HEK293 (cell line): Measurements from ENCODE around the gene MARCHF10.

Experiments used
- CTCF ChIA-PET: fragments of 350-600 bp; formaldehyde crosslinking; extraction: SDS; loops from one replicate; lab custom pipeline; 2021; ENCODE audit warnings: antibody characterized with exemption; lab: Yijun Ruan, JAX
- POLR2A ChIA-PET: fragments of 300-600 bp; formaldehyde crosslinking; extraction: SDS; loops from one replicate; lab custom pipeline; 2020; ENCODE audit warnings: antibody characterized with exemption, inconsistent platforms; lab: Yijun Ruan, JAX
- H3K27ac ChIP-seq: fragments of 200-500 bp; sonication (Bioruptor generic); 2 replicates; pipeline ENCODE4 v1.5.1; 2014; ENCODE audit warnings: low read depth, low read length, control low read depth, inconsistent platforms; ENCODE audit errors: extremely low read depth
- H3K36me3 ChIP-seq, 2 experiments: fragments of 200-500 bp in 1 of 2; sonication (Bioruptor generic) in 1 of 2; 1 replicate in 1 of 2; 2 replicates in 1 of 2; pipeline ENCODE4 v1.5.1; 2014 to 2017; ENCODE audit warnings: inconsistent platforms in 2 of 2, low read length in 2 of 2; ENCODE audit not compliant: control insufficient read depth in 2 of 2, insufficient read depth in 1 of 2
- H3K4me1 ChIP-seq: fragments of 200-500 bp; sonication (Bioruptor generic); 2 replicates; pipeline ENCODE4 v1.5.1; 2014; ENCODE audit warnings: mild to moderate bottlenecking, low read length, inconsistent platforms; ENCODE audit not compliant: control insufficient read depth, insufficient read depth
- H3K4me3 ChIP-seq: 2 replicates; pipeline ENCODE4 v1.5.1; 2011; ENCODE audit warnings: low read depth, mild to moderate bottlenecking, control low read depth, low read length, moderate library complexity
- H3K9me3 ChIP-seq: fragments of 200-500 bp; sonication (Bioruptor generic); 2 replicates; pipeline ENCODE4 v1.5.1; 2014; ENCODE audit warnings: low read depth, low read length, inconsistent platforms; ENCODE audit not compliant: control insufficient read depth, insufficient read depth
- EGR2 ChIP-seq: fragments of 450-650 bp; formaldehyde crosslinking; IDR thresholded peaks from 2 replicates; pipeline ENCODE4 v1.5.1; 2016; ENCODE audit warnings: low read depth, missing biosample characterization, missing genetic modification characterization
- GLI2 ChIP-seq: fragments of 450-650 bp; formaldehyde crosslinking; IDR thresholded peaks from 2 replicates; pipeline ENCODE4; 2017; ENCODE audit warnings: missing biosample characterization, missing genetic modification characterization, low read depth, borderline replicate concordance
- GLIS1 ChIP-seq: fragments of 450-650 bp; formaldehyde crosslinking; IDR thresholded peaks from 2 replicates; pipeline ENCODE4 v1.5.1; 2016; ENCODE audit warnings: missing biosample characterization, missing genetic modification characterization
- GLIS2 ChIP-seq: fragments of 450-650 bp; formaldehyde crosslinking; IDR thresholded peaks from 2 replicates; pipeline ENCODE4 v1.5.1; 2016; ENCODE audit warnings: missing biosample characterization, missing genetic modification characterization
- PRDM10 ChIP-seq: fragments of 450-650 bp; formaldehyde crosslinking; IDR thresholded peaks from 2 replicates; pipeline ENCODE4 v1.5.1; 2016; ENCODE audit warnings: missing biosample characterization, missing genetic modification characterization
- SP2 ChIP-seq: fragments of 450-650 bp; formaldehyde crosslinking; IDR thresholded peaks from 2 replicates; pipeline ENCODE4 v1.5.1; 2016; ENCODE audit warnings: missing biosample characterization, missing genetic modification characterization
- SP3 ChIP-seq: fragments of 450-650 bp; formaldehyde crosslinking; IDR thresholded peaks from 2 replicates; pipeline ENCODE4 v1.5.1; 2016; ENCODE audit warnings: missing biosample characterization, missing genetic modification characterization
- SP7 ChIP-seq: fragments of 450-650 bp; formaldehyde crosslinking; IDR thresholded peaks from 2 replicates; pipeline ENCODE4 v1.5.1; 2016; ENCODE audit warnings: missing biosample characterization, missing genetic modification characterization
- YY1 ChIP-seq: fragments of 450-650 bp; formaldehyde crosslinking; IDR thresholded peaks from 2 replicates; pipeline ENCODE4 v1.5.1; 2018; ENCODE audit warnings: missing biosample characterization, missing genetic modification characterization
- ZFHX2 ChIP-seq: fragments of 450-650 bp; formaldehyde crosslinking; conservative IDR thresholded peaks from 2 replicates; pipeline ENCODE4 v1.5.1; 2016; ENCODE audit warnings: missing biosample characterization, missing genetic modification characterization
- ZFP41 ChIP-seq: fragments of 450-650 bp; formaldehyde crosslinking; IDR thresholded peaks from 2 replicates; pipeline ENCODE4 v1.5.1; 2016; ENCODE audit warnings: missing biosample characterization, missing genetic modification characterization, borderline replicate concordance
- ZNF184 ChIP-seq: fragments of 450-650 bp; IDR thresholded peaks from 2 replicates; pipeline ENCODE4 v1.5.1; 2018; ENCODE audit warnings: missing biosample characterization, mild to moderate bottlenecking, missing genetic modification characterization
- ZNF211 ChIP-seq: fragments of 450-650 bp; formaldehyde crosslinking; IDR thresholded peaks from 2 replicates; pipeline ENCODE4 v1.5.1; 2016; ENCODE audit warnings: low read depth, missing biosample characterization, missing genetic modification characterization
- ZNF324 ChIP-seq: fragments of 450-650 bp; formaldehyde crosslinking; IDR thresholded peaks from 2 replicates; pipeline ENCODE4 v1.5.1; 2016; ENCODE audit warnings: missing biosample characterization, missing genetic modification characterization
- ZNF366 ChIP-seq: fragments of 450-650 bp; formaldehyde crosslinking; conservative IDR thresholded peaks from 2 replicates; pipeline ENCODE4 v1.5.1; 2016; ENCODE audit warnings: missing biosample characterization, missing genetic modification characterization
- ZNF416 ChIP-seq: fragments of 450-650 bp; formaldehyde crosslinking; IDR thresholded peaks from 2 replicates; pipeline ENCODE4 v1.5.1; 2016; ENCODE audit warnings: missing biosample characterization, missing genetic modification characterization
- ZNF48 ChIP-seq: fragments of 450-650 bp; formaldehyde crosslinking; IDR thresholded peaks from 2 replicates; pipeline ENCODE4 v1.5.1; 2016; ENCODE audit warnings: missing biosample characterization, missing genetic modification characterization
- ZNF513 ChIP-seq: fragments of 450-650 bp; IDR thresholded peaks from 2 replicates; pipeline ENCODE4 v1.5.1; 2018; ENCODE audit warnings: missing biosample characterization, missing genetic modification characterization
- ZNF544 ChIP-seq: fragments of 450-650 bp; formaldehyde crosslinking; IDR thresholded peaks from 2 replicates; pipeline ENCODE4 v1.5.0; 2017; ENCODE audit warnings: missing biosample characterization, missing genetic modification characterization
- ZNF560 ChIP-seq: fragments of 450-650 bp; formaldehyde crosslinking; IDR thresholded peaks from 2 replicates; pipeline ENCODE4 v1.5.1; 2017; ENCODE audit warnings: missing biosample characterization, missing genetic modification characterization, borderline replicate concordance
- ZNF610 ChIP-seq: fragments of 450-650 bp; formaldehyde crosslinking; IDR thresholded peaks from 2 replicates; pipeline ENCODE4 v1.5.1; 2016; ENCODE audit warnings: missing biosample characterization, missing genetic modification characterization, borderline replicate concordance
- ZNF670 ChIP-seq: fragments of 450-650 bp; formaldehyde crosslinking; IDR thresholded peaks from 2 replicates; pipeline ENCODE4 v1.5.1; 2016; ENCODE audit warnings: missing biosample characterization, missing genetic modification characterization, low read depth
- ZNF76 ChIP-seq: fragments of 450-650 bp; formaldehyde crosslinking; IDR thresholded peaks from 2 replicates; pipeline ENCODE4; 2016; ENCODE audit warnings: low read depth, missing biosample characterization, missing genetic modification characterization, borderline replicate concordance
- ZNF791 ChIP-seq: fragments of 450-650 bp; formaldehyde crosslinking; IDR thresholded peaks from 2 replicates; pipeline ENCODE4 v1.5.1; 2016; ENCODE audit warnings: missing biosample characterization, missing genetic modification characterization
- ZNF830 ChIP-seq: fragments of 450-650 bp; IDR thresholded peaks from 2 replicates; pipeline ENCODE4 v1.5.0; 2018; ENCODE audit warnings: missing biosample characterization, missing genetic modification characterization, low read depth, mild to moderate bottlenecking, moderate library complexity
- ZNF843 ChIP-seq: fragments of 450-650 bp; formaldehyde crosslinking; IDR thresholded peaks from 2 replicates; pipeline ENCODE4 v1.5.1; 2016; ENCODE audit warnings: missing biosample characterization, missing genetic modification characterization
- TF ChIP-seq, protein P1 (sequence below): fragments of 450-650 bp; formaldehyde crosslinking; IDR thresholded peaks from 2 replicates; pipeline ENCODE4 v1.5.1; 2016; ENCODE audit warnings: missing biosample characterization, missing genetic modification characterization

MARCHF10 gene

GRCh38 chr17:62653002-62653825, 154.9 kb downstream of the MARCHF10 start (continued):
- TF ChIP-seq ZNF843 (tag by site-specific recombination) (0 out of 2 replicates have a peak, but pooled peaks have one; percentile 5), SP3 (tag by site-specific recombination) (peak; percentile 75), EGR2 (peak; percentile 84), GLIS1 (peak; percentile 26), SP2 (tag by site-specific recombination) (peak; percentile 66), ZNF610 (tag by site-specific recombination) (0 out of 2 replicates have a peak, but pooled peaks have one; percentile 22), ZNF560 (tag by site-specific recombination) (no peak), ZNF324 (no peak), ZNF544 (tag by site-specific recombination) (no peak), GLIS2 (tag by site-specific recombination) (peak; percentile 56), ZFHX2 (tag by site-specific recombination) (peak; percentile 88), ZNF366 (tag by site-specific recombination) (peak; percentile 36; the same call in 1 of the 2 replicates), ZNF513 (0 out of 2 replicates have a peak, but pooled peaks have one; percentile 8)
- TF ChIP-seq, protein P1, sequence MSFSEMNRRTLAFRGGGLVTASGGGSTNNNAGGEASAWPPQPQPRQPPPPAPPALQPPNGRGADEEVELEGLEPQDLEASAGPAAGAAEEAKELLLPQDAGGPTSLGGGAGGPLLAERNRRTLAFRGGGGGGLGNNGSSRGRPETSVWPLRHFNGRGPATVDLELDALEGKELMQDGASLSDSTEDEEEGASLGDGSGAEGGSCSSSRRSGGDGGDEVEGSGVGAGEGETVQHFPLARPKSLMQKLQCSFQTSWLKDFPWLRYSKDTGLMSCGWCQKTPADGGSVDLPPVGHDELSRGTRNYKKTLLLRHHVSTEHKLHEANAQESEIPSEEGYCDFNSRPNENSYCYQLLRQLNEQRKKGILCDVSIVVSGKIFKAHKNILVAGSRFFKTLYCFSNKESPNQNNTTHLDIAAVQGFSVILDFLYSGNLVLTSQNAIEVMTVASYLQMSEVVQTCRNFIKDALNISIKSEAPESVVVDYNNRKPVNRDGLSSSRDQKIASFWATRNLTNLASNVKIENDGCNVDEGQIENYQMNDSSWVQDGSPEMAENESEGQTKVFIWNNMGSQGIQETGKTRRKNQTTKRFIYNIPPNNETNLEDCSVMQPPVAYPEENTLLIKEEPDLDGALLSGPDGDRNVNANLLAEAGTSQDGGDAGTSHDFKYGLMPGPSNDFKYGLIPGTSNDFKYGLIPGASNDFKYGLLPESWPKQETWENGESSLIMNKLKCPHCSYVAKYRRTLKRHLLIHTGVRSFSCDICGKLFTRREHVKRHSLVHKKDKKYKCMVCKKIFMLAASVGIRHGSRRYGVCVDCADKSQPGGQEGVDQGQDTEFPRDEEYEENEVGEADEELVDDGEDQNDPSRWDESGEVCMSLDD (tag by site-specific recombination), result peak; percentile 2; the same call in 1 of the 2 replicates

GRCh38 chr17:62652251-62653001, 155.7 kb downstream of the MARCHF10 start:
- Histone ChIP-seq H3K36me3 (peaks cover 0 to 9% of the 10 kb centered on the region in 2 experiments; a peak in 1 of 3 replicates), H3K27ac (peak overlapping the region; percentile 84), H3K4me1 (peaks cover 9% of the 10 kb centered on the region), H3K9me3 (no peaks in the 10 kb centered on the region), H3K4me3 (peak overlapping the region; percentile 27)
- ChIA-PET CTCF (no interaction called here), POLR2A (interaction anchor here (0.6 to 1.0 kb wide), 2 partner anchors 22 to 801 kb away, joined by 3 read pairs; no protein-coding TSS in a partner anchor)
- TF ChIP-seq ZNF366 (tag by site-specific recombination), result no peak
- TF ChIP-seq ZFP41 (tag by site-specific recombination), result no peak
- no peak for TF ChIP-seq ZNF76 (tag by site-specific recombination)
- no peak for TF ChIP-seq ZNF830
- no peak for TF ChIP-seq GLI2
- no peak for TF ChIP-seq ZNF416 (tag by site-specific recombination)
- TF ChIP-seq ZNF48, result no peak
- no peak for TF ChIP-seq ZNF184
- TF ChIP-seq SP7 (tag by site-specific recombination), result peak; percentile 37; the same call in 1 of the 2 replicates
- TF ChIP-seq ZNF211 (tag by site-specific recombination), result no peak
- peak; percentile 35; the same call in 1 of the 2 replicates for TF ChIP-seq SP2 (tag by site-specific recombination)
- TF ChIP-seq ZNF791, result no peak
- TF ChIP-seq PRDM10 (tag by site-specific recombination), result peak; percentile 83
- no peak for TF ChIP-seq ZNF670
- no peak for TF ChIP-seq YY1 (tag by site-specific recombination)
